GM18870 (cell line): Measurements from ENCODE around the gene AFF3.
"Not testable (repeated sequence)": the region's sequence is repeated elsewhere in the genome, so short reads cannot be mapped to it uniquely, and the experiment has no call there.

Source experiments
- ATAC-seq: cut with Tn5 transposase; IDR thresholded peaks from one replicate; pipeline ENCODE4 v1.9.1; 2021; ENCODE audit warnings: moderate library complexity; ENCODE audit not compliant: unreplicated experiment

AFF3 gene

GRCh38 chr2:100146657-100146960, 4.2 kb upstream of the AFF3 start:
- ATAC-seq = no peak

DNA sequence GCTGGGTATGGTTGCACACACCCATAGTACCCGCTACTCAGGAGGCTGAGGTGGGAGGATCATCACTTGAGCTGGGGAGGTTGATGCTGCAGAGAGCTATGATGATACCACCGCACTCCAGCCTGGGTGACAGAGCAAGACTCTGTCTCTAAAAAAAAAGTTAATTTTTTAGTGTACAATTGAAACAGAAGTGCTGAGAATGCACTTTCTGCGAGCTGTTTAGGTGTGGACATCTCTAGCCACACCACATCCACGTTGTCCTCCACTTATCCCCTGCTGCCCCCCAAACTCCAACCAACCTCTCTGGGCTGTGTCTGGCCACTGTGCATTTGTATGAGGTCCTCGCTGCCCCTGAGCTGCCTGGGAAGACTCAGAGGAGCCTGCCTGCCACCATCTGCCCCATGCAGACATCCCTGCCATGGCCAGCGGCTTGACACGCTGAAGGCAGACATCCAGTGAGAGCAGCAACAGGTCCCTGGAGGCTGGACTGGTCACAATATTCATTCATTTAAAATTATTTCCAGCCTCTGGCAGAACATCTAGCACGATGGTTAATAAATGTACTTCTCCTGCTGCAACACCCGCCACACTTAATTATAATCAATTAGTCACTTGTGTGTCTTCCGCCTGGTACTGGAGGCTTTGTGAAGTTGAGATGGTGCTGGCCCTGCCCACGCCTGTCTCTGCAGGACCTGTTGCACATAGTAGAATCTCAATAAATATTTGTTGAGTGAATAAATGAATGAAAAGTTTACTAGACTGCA, 3.7 kb upstream of the AFF3 start:
- no peak for ATAC-seq

- no peak for ATAC-seq
Observed at GRCh38 chr2:100143286-100143685, 896 bp upstream of the AFF3 start.

GRCh38 chr2:100141906-100142305, 484 bp downstream of the AFF3 start:
- ATAC-seq = peak; percentile 13

GRCh38 chr2:100140582-100140981, 1.8 kb downstream of the AFF3 start:
- ATAC-seq = no peak

- no peak for ATAC-seq
Observed at GRCh38 chr2:100137866-100138570, 4.4 kb downstream of the AFF3 start.

- ATAC-seq = no peak
Observed at GRCh38 chr2:100137318-100137717, 5.1 kb downstream of the AFF3 start.

DNA sequence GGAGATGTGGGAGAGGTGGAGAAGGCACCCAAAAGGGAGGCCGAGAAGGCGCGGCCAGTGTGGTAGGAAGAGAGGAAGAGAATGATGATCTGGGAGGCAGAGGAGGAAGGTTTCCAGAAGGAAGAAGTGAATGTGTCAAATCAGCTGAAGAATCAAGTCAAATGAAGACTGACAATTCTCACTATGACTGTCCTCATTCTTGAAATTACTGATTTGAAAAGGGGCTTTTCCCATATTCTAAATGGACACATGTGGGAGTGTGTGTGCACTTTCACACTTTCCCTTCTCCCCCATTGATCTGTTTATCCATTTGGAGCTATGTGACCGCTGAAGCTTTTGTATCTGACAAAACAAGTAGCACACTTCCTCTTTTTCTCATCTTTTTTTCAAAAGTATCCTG, 6.1 kb downstream of the AFF3 start:
- ATAC-seq = peak; percentile 57

- no peak for ATAC-seq
Observed at GRCh38 chr2:100135415-100135814, 7.0 kb downstream of the AFF3 start.

GRCh38 chr2:100130595-100131391, 11.6 kb downstream of the AFF3 start:
- ATAC-seq = no peak

DNA sequence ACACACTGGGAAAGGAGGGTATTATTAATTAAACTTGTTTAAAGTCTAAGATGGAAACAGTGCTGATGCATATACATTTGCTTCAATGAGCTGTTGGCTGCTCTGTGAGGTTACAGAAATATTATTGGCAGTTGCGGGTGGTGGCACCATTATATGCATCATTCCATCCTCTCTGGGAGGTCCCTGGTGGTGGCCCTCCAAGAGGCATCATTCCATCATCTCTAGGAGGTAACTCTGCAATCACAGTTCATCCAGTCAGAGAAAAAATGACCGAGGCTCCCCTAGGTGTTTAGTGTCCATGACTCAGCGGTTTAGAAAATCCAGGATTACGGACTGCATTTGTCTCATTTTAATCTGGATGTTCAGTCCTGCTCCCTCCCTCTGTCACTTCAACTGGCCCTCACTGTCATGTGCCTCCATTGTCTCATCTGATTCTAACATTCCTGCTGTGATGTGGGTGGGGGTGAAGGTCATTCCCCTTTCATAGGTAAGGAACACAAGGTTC, 15.4 kb downstream of the AFF3 start:
- no peak for ATAC-seq

DNA sequence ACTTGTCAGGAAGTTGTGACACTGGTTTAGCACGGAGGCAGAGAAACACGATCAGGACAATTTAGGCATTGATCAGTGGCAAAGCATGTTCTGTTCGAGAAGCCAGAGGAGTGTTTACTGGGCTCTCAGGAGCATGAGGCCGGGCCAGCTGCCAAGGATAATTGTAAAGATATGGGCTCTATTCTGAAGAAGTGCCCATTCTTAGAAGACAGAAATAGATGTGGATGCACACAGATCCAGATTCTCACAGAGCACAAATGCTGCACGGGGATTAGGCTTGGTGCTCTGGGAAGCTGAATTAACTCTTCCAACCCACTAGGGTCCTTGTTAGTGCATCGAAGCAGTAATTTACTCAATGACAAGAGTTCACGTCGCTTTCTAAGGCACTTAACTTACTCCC, 16.2 kb downstream of the AFF3 start:
- ATAC-seq = no peak

GRCh38 chr2:100125626-100126025, 16.8 kb downstream of the AFF3 start:
- no peak for ATAC-seq

- ATAC-seq = no peak
Observed at GRCh38 chr2:100124761-100125160, 17.6 kb downstream of the AFF3 start.

GRCh38 chr2:100121124-100121718, 21.2 kb downstream of the AFF3 start:
- ATAC-seq = no peak

- ATAC-seq = no peak
Observed at GRCh38 chr2:100119235-100119634, 23.2 kb downstream of the AFF3 start.

DNA sequence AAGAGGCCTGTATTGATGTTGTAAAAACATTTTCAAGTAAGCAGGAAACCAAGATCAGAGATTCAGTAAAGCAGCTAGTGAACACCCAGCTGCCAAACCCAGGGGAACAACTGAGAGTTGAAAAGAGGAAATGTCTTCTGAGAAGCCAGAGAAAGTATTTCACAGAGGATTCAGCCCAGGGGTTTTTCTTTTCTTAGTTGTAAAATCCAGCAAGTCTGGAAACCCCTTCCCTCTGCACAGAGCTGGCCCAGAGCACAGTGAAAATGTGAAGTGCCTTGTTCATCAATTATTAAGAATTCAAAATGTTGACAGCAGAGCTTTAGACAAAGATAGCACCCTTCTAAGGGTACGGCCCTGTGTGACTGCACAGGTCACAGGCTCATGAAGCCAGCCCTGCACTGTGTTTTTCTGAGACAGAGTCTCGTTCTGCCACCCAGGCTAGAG, 28.4 kb downstream of the AFF3 start:
- peak; percentile 95 for ATAC-seq

- no peak for ATAC-seq
Observed at GRCh38 chr2:100110614-100111000, 31.8 kb downstream of the AFF3 start.

- no peak for ATAC-seq
Observed at GRCh38 chr2:100109986-100110613, 32.3 kb downstream of the AFF3 start.

- not testable (repeated sequence) for ATAC-seq
Observed at GRCh38 chr2:100108648-100109020, 33.8 kb downstream of the AFF3 start.
